ENCODE measurements around the gene NEDD4.
"Not testable (repeated sequence)": the region's sequence is repeated elsewhere in the genome, so short reads cannot be mapped to it uniquely, and the experiment has no call there.

The NEDD4 gene

GRCh38 chr15:55868707-55869106, 124.7 kb downstream of the NEDD4 start:
- no peak for TF ChIP-seq CTCF (conservative IDR thresholded peaks at IDR 0.05; ENCODE audit: low read depth, low read length)
- Histone ChIP-seq H3K27ac (no peak overlapping the region), H3K27me3 (ENCODE audit: insufficient read depth, low read depth) (no peaks in the 10 kb centered on the region), H3K79me2 (ENCODE audit: insufficient read depth, low read depth) (no peaks in the 10 kb centered on the region), H3K4me1 (ENCODE audit: low read depth, poor library complexity, severe bottlenecking) (no peaks in the 10 kb centered on the region), H3K4me3 (IDR thresholded peaks at IDR 0.05; ENCODE audit: insufficient read depth, low read depth, low read length) (no peak overlapping the region), H3K36me3 (ENCODE audit: insufficient read depth) (no peaks in the 10 kb centered on the region), H2AFZ (ENCODE audit: low read depth) (no peak overlapping the region), H4K20me1 (ENCODE audit: insufficient read depth) (no peaks in the 10 kb centered on the region), H3K4me2 (no peak overlapping the region), H3K9ac (no peak overlapping the region)

GRCh38 chr15:55868291-55868690, 125.1 kb downstream of the NEDD4 start:
- H2AFZ ChIP-seq (ENCODE audit: low read depth); H3K36me3 ChIP-seq (ENCODE audit: insufficient read depth); H4K20me1 ChIP-seq (ENCODE audit: insufficient read depth); H3K27ac ChIP-seq; H3K4me1 ChIP-seq (ENCODE audit: low read depth, poor library complexity, severe bottlenecking); H3K4me2 ChIP-seq; H3K79me2 ChIP-seq (ENCODE audit: insufficient read depth, low read depth); H3K4me3 ChIP-seq (IDR thresholded peaks at IDR 0.05; ENCODE audit: insufficient read depth, low read depth, low read length); H3K27me3 ChIP-seq (ENCODE audit: insufficient read depth, low read depth); H3K9ac ChIP-seq: not testable (repeated sequence)

GRCh38 chr15:55863911-55864310, 129.5 kb downstream of the NEDD4 start:
- H3K36me3 ChIP-seq (ENCODE audit: insufficient read depth) = no peaks in the 10 kb centered on the region
- no peak overlapping the region for H3K27ac ChIP-seq
- no peaks in the 10 kb centered on the region for H4K20me1 ChIP-seq (ENCODE audit: insufficient read depth)
- no peaks in the 10 kb centered on the region for H3K4me1 ChIP-seq (ENCODE audit: low read depth, poor library complexity, severe bottlenecking)
- TF ChIP-seq CTCF (conservative IDR thresholded peaks at IDR 0.05; ENCODE audit: low read depth, low read length) = no peak
- no peak overlapping the region for H2AFZ ChIP-seq (ENCODE audit: low read depth)
- no peaks in the 10 kb centered on the region for H3K79me2 ChIP-seq (ENCODE audit: insufficient read depth, low read depth)
- no peak overlapping the region for H3K4me2 ChIP-seq
- H3K4me3 ChIP-seq (IDR thresholded peaks at IDR 0.05; ENCODE audit: insufficient read depth, low read depth, low read length) = no peak overlapping the region
- no peaks in the 10 kb centered on the region for H3K27me3 ChIP-seq (ENCODE audit: insufficient read depth, low read depth)
- no peak overlapping the region for H3K9ac ChIP-seq

GRCh38 chr15:55861115-55861514, 132.3 kb downstream of the NEDD4 start:
- no peak overlapping the region for H3K4me3 ChIP-seq (IDR thresholded peaks at IDR 0.05; ENCODE audit: insufficient read depth, low read depth, low read length)
- no peak overlapping the region for H3K4me2 ChIP-seq
- H3K27me3 ChIP-seq (ENCODE audit: insufficient read depth, low read depth) = no peaks in the 10 kb centered on the region
- H3K27ac ChIP-seq = no peak overlapping the region
- no peaks in the 10 kb centered on the region for H3K4me1 ChIP-seq (ENCODE audit: low read depth, poor library complexity, severe bottlenecking)
- H3K36me3 ChIP-seq (ENCODE audit: insufficient read depth) = no peaks in the 10 kb centered on the region
- no peak overlapping the region for H3K9ac ChIP-seq
- H4K20me1 ChIP-seq (ENCODE audit: insufficient read depth) = no peaks in the 10 kb centered on the region
- no peak overlapping the region for H2AFZ ChIP-seq (ENCODE audit: low read depth)
- TF ChIP-seq CTCF (conservative IDR thresholded peaks at IDR 0.05; ENCODE audit: low read depth, low read length) = no peak
- H3K79me2 ChIP-seq (ENCODE audit: insufficient read depth, low read depth) = no peaks in the 10 kb centered on the region

- Histone ChIP-seq H2AFZ (ENCODE audit: low read depth) (no peak overlapping the region), H3K4me2 (no peak overlapping the region), H3K79me2 (ENCODE audit: insufficient read depth, low read depth) (no peaks in the 10 kb centered on the region), H3K27ac (no peak overlapping the region), H3K27me3 (ENCODE audit: insufficient read depth, low read depth) (no peaks in the 10 kb centered on the region), H4K20me1 (ENCODE audit: insufficient read depth) (no peaks in the 10 kb centered on the region), H3K36me3 (ENCODE audit: insufficient read depth) (no peaks in the 10 kb centered on the region), H3K4me1 (ENCODE audit: low read depth, poor library complexity, severe bottlenecking) (no peaks in the 10 kb centered on the region), H3K4me3 (IDR thresholded peaks at IDR 0.05; ENCODE audit: insufficient read depth, low read depth, low read length) (no peak overlapping the region), H3K9ac (no peak overlapping the region)
- no peak for TF ChIP-seq CTCF (conservative IDR thresholded peaks at IDR 0.05; ENCODE audit: low read depth, low read length)
Observed at GRCh38 chr15:55860468-55860867, 132.9 kb downstream of the NEDD4 start.
